Small intestine (tissue), 7 donors: ENCODE data around the gene UNC13D. TPM values are rescaled to one million over a fixed set of nuclear protein-coding genes. Genes with fewer than 3 reads are reported as not detected.
"Not testable (repeated sequence)": the region's sequence is repeated elsewhere in the genome, so short reads cannot be mapped to it uniquely, and the experiment has no call there.

ENCODE experiments used
- DNase-seq, 2 donors: peaks; one replicate each; pipeline versions ENCODE4 v3.0.0 to v3.0.0-alpha.2; 2013
- FAIRE-seq: peaks from 2 replicates; lab custom pipeline; 2012; peaks lifted over from hg19 to GRCh38; lab: Jason Lieb, UNC
- H3K27ac ChIP-seq, 3 donors: one replicate each; pipeline ENCODE4 v1.5.1; 2013; ENCODE audit warnings: low read length in 2 of 3, mild to moderate bottlenecking in 2 of 3, control low read depth in 1 of 3, inconsistent platforms in 1 of 3, low read depth in 1 of 3, moderate library complexity in 1 of 3
- H3K27me3 ChIP-seq, 3 donors: one replicate each; pipeline ENCODE4 v1.6.1; 2013; ENCODE audit warnings: low read length in 3 of 3, inconsistent platforms in 1 of 3; ENCODE audit not compliant: control insufficient read depth in 3 of 3, insufficient read depth in 3 of 3
- H3K36me3 ChIP-seq, 3 donors: one replicate each; pipeline ENCODE4 v1.6.1; 2013; ENCODE audit warnings: low read length in 3 of 3, inconsistent platforms in 1 of 3, low read depth in 1 of 3, mild to moderate bottlenecking in 1 of 3, moderate library complexity in 1 of 3; ENCODE audit not compliant: control insufficient read depth in 3 of 3, insufficient read depth in 2 of 3
- H3K4me1 ChIP-seq, 3 donors: one replicate each; pipeline ENCODE4 v1.6.1; 2013; ENCODE audit warnings: low read length in 2 of 3, inconsistent platforms in 1 of 3, low read depth in 1 of 3, mild to moderate bottlenecking in 1 of 3, moderate library complexity in 1 of 3; ENCODE audit not compliant: control insufficient read depth in 3 of 3, insufficient read depth in 2 of 3
- H3K4me3 ChIP-seq, 3 donors: one replicate each; pipeline ENCODE4 v1.5.1; 2013; ENCODE audit warnings: low read length in 3 of 3, control low read depth in 1 of 3, inconsistent platforms in 1 of 3, low read depth in 1 of 3, mild to moderate bottlenecking in 1 of 3, moderate library complexity in 1 of 3
- H3K9me3 ChIP-seq, 2 donors: one replicate each; pipeline ENCODE4 v1.6.1; 2013; ENCODE audit warnings: low read depth in 1 of 2, low read length in 1 of 2; ENCODE audit not compliant: control insufficient read depth in 2 of 2, insufficient read depth in 1 of 2
- WGBS, 3 donors: extraction: QIAGEN DNeasy Blood & Tissue Kit; methylation state at CpG; one replicate each; pipeline ENCODE4 v1.1.7; 2013; 5-methylcytosine and 5-hydroxymethylcytosine counted together
- polyA plus RNA-seq, 4 donors: library from polyadenylated mRNA; stranded (reverse) in 3 of 4; unstranded in 1 of 4; fragments of 200-250 nt in 3 of 4; fragments of 120-200 nt in 1 of 4; gene quantifications; one replicate each; pipeline versions ENCODE4 v1.2.1 to v1.2.3, GENCODE V29; 2013
- donor health status: healthy with polysubstance abuse.
- donor health status: control.
- donor health status: control.
- donor health status: Bipolar disorder and iron deficiency.
- donor health status: healthy.

The UNC13D gene
- polyA plus RNA-seq, 4 donors: 8.1 to 40.3 (median 12.6) TPM

- DNase-seq (no peak), FAIRE-seq (no peak)
- H3K4me1 ChIP-seq: peaks cover 0 to 27% (median 0%) of the 10 kb centered on the region in 3 donors
- H3K36me3 ChIP-seq: peaks cover 0 to 60% (median 3%) of the 10 kb centered on the region in 3 donors
- no peaks in the 10 kb centered on the region for H3K27me3 ChIP-seq
- no peak overlapping the region for H3K4me3 ChIP-seq
- no peaks in the 10 kb centered on the region for H3K9me3 ChIP-seq
- 84 to 88% (median 85%) methylated on average over 6 of the region's 6 CpGs for WGBS, 3 donors
- no peak overlapping the region for H3K27ac ChIP-seq
Measured at GRCh38 chr17:75888484-75888883, 44.3 kb upstream of the UNC13D start.

- not testable (repeated sequence) for H3K27ac ChIP-seq, H3K27me3 ChIP-seq, DNase-seq, H3K4me1 ChIP-seq, H3K4me3 ChIP-seq, FAIRE-seq, H3K9me3 ChIP-seq
- peaks cover 0 to 34% (median 1%) of the 10 kb centered on the region in 3 donors for H3K36me3 ChIP-seq
- WGBS, 3 donors: 75 to 81% (median 78%) methylated on average over 9 of the region's 9 CpGs
Measured at GRCh38 chr17:75885860-75886259, 41.7 kb upstream of the UNC13D start.

- DNase-seq (no peak), FAIRE-seq (no peak)
- 65 to 79% (median 72%) methylated on average over 8 of the region's 8 CpGs for WGBS, 3 donors
- Histone ChIP-seq H3K4me1 (no peaks in the 10 kb centered on the region), H3K9me3 (no peaks in the 10 kb centered on the region), H3K4me3 (no peak overlapping the region), H3K36me3 (peaks cover 0 to 29% (median 0%) of the 10 kb centered on the region in 3 donors), H3K27me3 (no peaks in the 10 kb centered on the region), H3K27ac (no peak overlapping the region)
Measured at GRCh38 chr17:75885431-75885830, 41.2 kb upstream of the UNC13D start.

- Histone ChIP-seq H3K4me1 (peaks cover 0 to 8% (median 0%) of the 10 kb centered on the region in 3 donors), H3K4me3 (no peak overlapping the region), H3K27me3 (peaks cover 0 to 12% (median 0%) of the 10 kb centered on the region in 3 donors), H3K36me3 (peaks cover 0 to 7% (median 0%) of the 10 kb centered on the region in 3 donors), H3K9me3 (no peaks in the 10 kb centered on the region), H3K27ac (no peak overlapping the region)
- FAIRE-seq (no peak), DNase-seq (no peak)
- WGBS, 3 donors: 80 to 87% (median 82%) methylated on average over 14 to 15 of the region's 15 CpGs
Measured at GRCh38 chr17:75881678-75882454, 37.7 kb upstream of the UNC13D start.

- peaks cover 0 to 23% (median 3%) of the 10 kb centered on the region in 3 donors for H3K4me1 ChIP-seq
- DNase-seq (no peak), FAIRE-seq (no peak)
- H3K4me3 ChIP-seq: no peak overlapping the region
- peaks cover 0 to 15% (median 0%) of the 10 kb centered on the region in 3 donors for H3K36me3 ChIP-seq
- H3K27me3 ChIP-seq: peaks cover 0 to 12% (median 0%) of the 10 kb centered on the region in 3 donors
- 71 to 76% (median 72%) methylated on average over 7 of the region's 7 CpGs for WGBS, 3 donors
- H3K9me3 ChIP-seq: no peaks in the 10 kb centered on the region
- H3K27ac ChIP-seq: no peak overlapping the region
Measured at GRCh38 chr17:75880266-75880665, 36.1 kb upstream of the UNC13D start.

GRCh38 chr17:75878174-75878998 lies 34.2 kb upstream of the UNC13D start, which contains the start of gene TRIM47:
TRIM47 (minus strand) TSS chr17:75878581; CDS start chr17:75878548, 33 bp downstream.
- 0 to 1% (median 1%) methylated on average over 64 to 87 of the region's 87 CpGs for WGBS, 3 donors
- Histone ChIP-seq H3K4me3 (peak within 1 kb of the TSS; percentile 63 to 66 (median 65)), H3K4me1 (peaks cover 0 to 23% (median 3%) of the 10 kb centered on the region in 3 donors), H3K27me3 (peaks cover 0 to 12% (median 0%) of the 10 kb centered on the region in 3 donors), H3K9me3 (no peaks in the 10 kb centered on the region), H3K36me3 (peaks cover 0 to 28% (median 0%) of the 10 kb centered on the region in 3 donors), H3K27ac (peak within 1 kb of the TSS; percentile 81 to 94 (median 93))
- peak; percentile 49 to 65 for DNase-seq
- no peak for FAIRE-seq

GRCh38 chr17:75877752-75878173 lies 33.6 kb upstream of the UNC13D start:
- FAIRE-seq: no peak
- Histone ChIP-seq H3K4me3 (peak overlapping the region; percentile 63 to 66 (median 65)), H3K4me1 (peaks cover 0 to 27% (median 6%) of the 10 kb centered on the region in 3 donors), H3K9me3 (no peaks in the 10 kb centered on the region), H3K36me3 (peaks cover 0 to 28% (median 0%) of the 10 kb centered on the region in 3 donors), H3K27me3 (peaks cover 0 to 12% (median 0%) of the 10 kb centered on the region in 3 donors), H3K27ac (peak overlapping the region; percentile 81 to 94 (median 93))
- 0 to 1% (median 0%) methylated on average over 43 to 56 of the region's 56 CpGs for WGBS, 3 donors
- peak; percentile 79 to 90 for DNase-seq
